Breast epithelium (tissue), 4 donors: Measurements from ENCODE around the gene RALY. TPM values are rescaled to one million over a fixed set of nuclear protein-coding genes. Genes with fewer than 3 reads are reported as not detected.

ENCODE experiments used
- DNase-seq, 2 donors: peaks; one replicate each; pipeline ENCODE4 v3.0.0-alpha.2; 2019; ENCODE audit warnings: low spot score in 2 of 2
- H3K27ac ChIP-seq, 2 donors: fragments of 200-600 bp; sonication (generic) in 1 of 2; one replicate each; pipeline ENCODE4 v1.5.1; 2016 to 2019; ENCODE audit warnings: mild to moderate bottlenecking in 1 of 2
- H3K27me3 ChIP-seq, 2 donors: fragments of 200-600 bp; sonication (generic) in 1 of 2; one replicate each; pipeline versions ENCODE4 v1.5.1 to v1.6.0; 2017 to 2019; ENCODE audit warnings: control low read depth in 1 of 2, mild to moderate bottlenecking in 1 of 2
- H3K36me3 ChIP-seq: fragments of 200-600 bp; one replicate; pipeline ENCODE4 v1.5.1; 2019
- H3K4me1 ChIP-seq, 2 donors: fragments of 200-600 bp; sonication (generic); one replicate each; pipeline ENCODE4 v1.5.1; 2016 to 2019; ENCODE audit warnings: control low read depth in 1 of 2
- H3K4me3 ChIP-seq, 3 donors: fragments of 200-600 bp; sonication (generic); 1 replicate in 2 of 3; 2 replicates in 1 of 3; pipeline ENCODE4 v1.5.1; 2016 to 2019; ENCODE audit warnings: mild to moderate bottlenecking in 3 of 3, moderate library complexity in 2 of 3
- H3K9me3 ChIP-seq, 2 donors: fragments of 200-600 bp; sonication (generic) in 1 of 2; one replicate each; pipeline ENCODE4 v1.5.1; 2016 to 2019; ENCODE audit warnings: control low read depth in 1 of 2
- POLR2A ChIP-seq: fragments of 450-650 bp; IDR thresholded peaks from one replicate; pipeline ENCODE4 v1.6.1; 2016; ENCODE audit warnings: antibody characterized with exemption, mild to moderate bottlenecking, moderate library complexity
- POLR2AphosphoS5 ChIP-seq, 3 donors: sonication (generic); formaldehyde crosslinking; IDR thresholded peaks; one replicate each; pipeline ENCODE4 v1.6.1; 2017; ENCODE audit warnings: antibody characterized with exemption in 3 of 3
- intact Hi-C: fragments of 100-400 bp; cut with DNase I; formaldehyde crosslinking; loops from one replicate; pipeline ENCODE4 v1.15.1; 2023; ENCODE audit warnings: low total_unique reads
- total RNA-seq, 3 donors: library from RNA; depleted of rRNA; stranded (reverse); fragments of >200 nt; gene quantifications; one replicate each; pipeline ENCODE4 v1.1.0, GENCODE V29; 2016
- TF ChIP-seq, protein P1 (sequence below), 3 donors: fragments of 450-650 bp; IDR thresholded peaks; one replicate each; pipeline ENCODE4 v1.5.1; 2016 to 2017; ENCODE audit warnings: antibody characterized with exemption in 3 of 3, mild to moderate bottlenecking in 3 of 3, moderate library complexity in 3 of 3

RALY gene
- total RNA-seq, 3 donors from 2014 or later = 73.5 to 120 (median 96.4) TPM

DNA sequence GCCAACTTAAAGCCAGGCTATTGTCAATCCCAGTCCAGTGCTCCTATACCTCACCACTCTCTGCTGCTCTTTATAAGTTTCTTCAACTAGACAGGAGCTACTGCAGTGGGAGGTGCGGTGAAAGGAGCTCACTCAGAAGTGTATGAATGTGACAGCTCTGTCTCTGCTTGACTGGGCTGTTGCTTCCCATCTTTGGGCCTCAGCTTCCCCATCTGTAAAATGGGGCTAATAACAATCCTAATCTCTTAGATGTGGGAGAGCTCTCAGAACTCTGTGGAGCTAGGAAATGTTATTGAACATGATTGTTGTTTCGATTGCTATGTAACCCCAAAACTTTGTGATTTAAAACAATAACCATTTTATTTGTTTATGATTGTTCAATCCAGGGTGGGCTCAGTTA lies 8.4 kb upstream of the RALY start:
- Histone ChIP-seq H3K36me3 (no peaks in the 10 kb centered on the region), H3K4me1 (no peaks in the 10 kb centered on the region), H3K27ac (no peak overlapping the region), H3K9me3 (no peaks in the 10 kb centered on the region), H3K4me3 (no peak overlapping the region), H3K27me3 (no peaks in the 10 kb centered on the region)
- intact Hi-C loops = no loop called here
- TF ChIP-seq, protein P1, sequence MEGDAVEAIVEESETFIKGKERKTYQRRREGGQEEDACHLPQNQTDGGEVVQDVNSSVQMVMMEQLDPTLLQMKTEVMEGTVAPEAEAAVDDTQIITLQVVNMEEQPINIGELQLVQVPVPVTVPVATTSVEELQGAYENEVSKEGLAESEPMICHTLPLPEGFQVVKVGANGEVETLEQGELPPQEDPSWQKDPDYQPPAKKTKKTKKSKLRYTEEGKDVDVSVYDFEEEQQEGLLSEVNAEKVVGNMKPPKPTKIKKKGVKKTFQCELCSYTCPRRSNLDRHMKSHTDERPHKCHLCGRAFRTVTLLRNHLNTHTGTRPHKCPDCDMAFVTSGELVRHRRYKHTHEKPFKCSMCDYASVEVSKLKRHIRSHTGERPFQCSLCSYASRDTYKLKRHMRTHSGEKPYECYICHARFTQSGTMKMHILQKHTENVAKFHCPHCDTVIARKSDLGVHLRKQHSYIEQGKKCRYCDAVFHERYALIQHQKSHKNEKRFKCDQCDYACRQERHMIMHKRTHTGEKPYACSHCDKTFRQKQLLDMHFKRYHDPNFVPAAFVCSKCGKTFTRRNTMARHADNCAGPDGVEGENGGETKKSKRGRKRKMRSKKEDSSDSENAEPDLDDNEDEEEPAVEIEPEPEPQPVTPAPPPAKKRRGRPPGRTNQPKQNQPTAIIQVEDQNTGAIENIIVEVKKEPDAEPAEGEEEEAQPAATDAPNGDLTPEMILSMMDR (IDR thresholded peaks at IDR 0.05) = no peak
- TF ChIP-seq POLR2AphosphoS5 (IDR thresholded peaks at IDR 0.05) (no peak), POLR2A (no peak)
- DNase-seq = no peak

DNA sequence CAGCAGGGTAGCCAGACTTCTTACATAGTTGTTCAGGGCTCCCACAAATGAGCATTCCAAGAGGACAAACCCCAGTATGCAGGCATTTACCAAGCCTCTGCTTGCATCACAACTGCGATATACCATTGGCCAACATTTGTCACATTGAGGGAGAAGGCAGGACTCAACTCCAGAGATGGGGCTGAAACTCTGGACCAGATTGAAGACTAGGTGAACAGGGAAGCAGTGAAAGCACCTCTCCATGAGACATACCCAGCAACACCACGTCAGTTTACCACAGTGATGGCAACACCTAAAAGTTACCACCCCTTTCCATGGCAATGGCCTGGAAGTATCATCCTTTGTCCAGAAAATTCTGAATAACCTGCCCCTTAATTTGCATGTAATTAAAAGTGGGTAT lies 7.9 kb upstream of the RALY start:
- no peaks in the 10 kb centered on the region for H3K36me3 ChIP-seq
- intact Hi-C loops = no loop called here
- H3K27me3 ChIP-seq = no peaks in the 10 kb centered on the region
- no peaks in the 10 kb centered on the region for H3K4me1 ChIP-seq
- H3K27ac ChIP-seq = no peak overlapping the region
- no peak for TF ChIP-seq POLR2A
- TF ChIP-seq, protein P1 (IDR thresholded peaks at IDR 0.05) = no peak
- no peak for TF ChIP-seq POLR2AphosphoS5 (IDR thresholded peaks at IDR 0.05)
- no peak for DNase-seq
- no peak overlapping the region for H3K4me3 ChIP-seq
- no peaks in the 10 kb centered on the region for H3K9me3 ChIP-seq

DNA sequence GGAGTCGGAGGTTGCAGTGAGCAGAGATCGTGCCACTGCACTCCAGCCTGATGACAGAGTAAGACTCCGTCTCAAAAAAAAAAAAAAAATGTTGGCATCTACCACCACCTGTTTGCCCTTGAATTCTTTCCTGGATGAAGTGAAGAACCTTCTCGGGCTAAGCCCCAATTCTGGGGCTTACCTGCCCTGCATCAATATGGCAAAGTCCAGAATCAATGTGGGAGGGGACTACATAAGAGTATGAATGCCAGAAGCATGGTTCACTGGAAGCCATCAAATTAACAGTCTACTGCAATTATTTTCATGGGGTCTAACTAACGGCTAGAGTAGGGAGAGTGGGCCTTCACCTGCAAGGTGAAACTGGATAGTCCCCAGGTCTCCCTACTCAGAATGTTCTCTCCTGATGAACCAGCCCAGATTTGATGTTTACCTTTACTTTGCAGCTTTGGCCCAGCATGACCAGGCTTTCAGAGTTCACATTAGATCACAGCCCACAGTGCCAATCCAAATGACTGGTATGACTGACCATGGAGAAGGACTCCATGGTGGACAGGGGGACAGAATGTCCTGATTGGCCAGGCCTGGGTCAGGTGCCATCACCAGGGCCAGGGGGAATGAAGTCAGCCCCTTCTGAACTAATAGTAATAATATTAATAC lies 7.0 kb upstream of the RALY start:
- DNase-seq = no peak
- Histone ChIP-seq H3K9me3 (no peaks in the 10 kb centered on the region), H3K36me3 (no peaks in the 10 kb centered on the region), H3K27ac (no peak overlapping the region), H3K4me1 (peaks cover 0 to 2% of the 10 kb centered on the region in 2 donors), H3K27me3 (no peaks in the 10 kb centered on the region), H3K4me3 (no peak overlapping the region)
- TF ChIP-seq, protein P1 (IDR thresholded peaks at IDR 0.05) = no peak
- TF ChIP-seq POLR2A (no peak), POLR2AphosphoS5 (IDR thresholded peaks at IDR 0.05) (no peak)
- intact Hi-C loops = no loop called here

DNA sequence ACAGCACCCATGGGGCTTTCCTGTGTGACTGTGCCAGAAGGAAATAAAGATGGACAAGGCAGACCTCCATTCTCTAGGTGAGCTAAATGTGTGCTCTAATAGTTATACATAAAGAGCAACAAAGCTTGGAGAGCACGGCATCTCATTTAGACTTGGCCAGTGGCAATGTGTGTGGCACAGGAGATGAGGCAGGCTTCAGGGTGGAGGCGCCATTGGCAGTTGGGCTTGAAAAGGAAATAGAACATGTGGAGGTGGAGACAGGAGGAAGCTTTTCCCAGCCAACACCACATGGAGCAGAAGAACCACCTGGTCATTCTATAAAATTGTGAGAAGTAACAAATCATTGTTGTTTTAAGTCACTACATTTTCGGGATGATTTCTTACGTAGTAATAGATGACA lies 3.6 kb upstream of the RALY start:
- intact Hi-C loops = no loop called here
- Histone ChIP-seq H3K4me3 (no peak overlapping the region), H3K36me3 (no peaks in the 10 kb centered on the region), H3K27me3 (no peaks in the 10 kb centered on the region), H3K27ac (no peak overlapping the region), H3K4me1 (peaks cover 0 to 10% of the 10 kb centered on the region in 2 donors), H3K9me3 (no peaks in the 10 kb centered on the region)
- no peak for TF ChIP-seq POLR2AphosphoS5 (IDR thresholded peaks at IDR 0.05)
- TF ChIP-seq, protein P1 (IDR thresholded peaks at IDR 0.05) = no peak
- TF ChIP-seq POLR2A = no peak
- DNase-seq = no peak

DNA sequence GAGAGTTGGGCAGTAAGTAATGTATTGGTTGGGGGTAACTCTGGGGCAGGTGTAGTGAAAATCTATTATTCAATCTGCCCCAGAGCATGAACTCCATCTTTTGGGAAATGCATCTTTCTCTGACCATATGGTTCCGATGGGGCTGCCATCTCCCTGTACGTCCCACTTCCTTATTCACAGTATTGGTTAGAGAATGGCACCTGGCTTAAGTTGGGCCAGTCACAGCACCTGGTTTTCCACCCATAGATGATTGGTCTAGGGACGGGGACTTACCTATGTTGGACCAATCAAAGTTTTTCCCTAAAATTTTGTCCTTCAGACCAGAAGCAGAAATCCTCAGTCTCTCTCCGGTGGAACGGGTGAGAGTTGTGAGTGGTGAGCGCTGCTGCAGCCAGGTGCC lies 2.2 kb upstream of the RALY start:
- intact Hi-C loops = no loop called here
- H3K9me3 ChIP-seq = no peaks in the 10 kb centered on the region
- H3K4me3 ChIP-seq = no peak overlapping the region
- no peak for DNase-seq
- peaks cover 0 to 21% of the 10 kb centered on the region in 2 donors for H3K4me1 ChIP-seq
- no peak overlapping the region for H3K27ac ChIP-seq
- H3K27me3 ChIP-seq = no peaks in the 10 kb centered on the region
- TF ChIP-seq POLR2A = no peak
- TF ChIP-seq, protein P1 (IDR thresholded peaks at IDR 0.05) = no peak
- no peak for TF ChIP-seq POLR2AphosphoS5 (IDR thresholded peaks at IDR 0.05)
- H3K36me3 ChIP-seq = no peaks in the 10 kb centered on the region
